Stimulated activated CD8-positive, alpha-beta memory T cell treated with anti-CD3 and anti-CD28 coated beads, Interleukin-12 subunit alpha, Interleukin-12 subunit beta, amount 100 ng/mL, for 24 hours (primary cell): ENCODE data around the gene NR3C2.

Experiments used
- DNase-seq: peaks from one replicate; pipeline ENCODE4 v3.0.0-alpha.2; 2020; ENCODE audit errors: extremely low read depth

The NR3C2 gene

GRCh38 chr4:148263802-148264201, 178.4 kb downstream of the NR3C2 start:
- no peak for DNase-seq

GRCh38 chr4:148263127-148263526, 179.1 kb downstream of the NR3C2 start:
- no peak for DNase-seq

DNA sequence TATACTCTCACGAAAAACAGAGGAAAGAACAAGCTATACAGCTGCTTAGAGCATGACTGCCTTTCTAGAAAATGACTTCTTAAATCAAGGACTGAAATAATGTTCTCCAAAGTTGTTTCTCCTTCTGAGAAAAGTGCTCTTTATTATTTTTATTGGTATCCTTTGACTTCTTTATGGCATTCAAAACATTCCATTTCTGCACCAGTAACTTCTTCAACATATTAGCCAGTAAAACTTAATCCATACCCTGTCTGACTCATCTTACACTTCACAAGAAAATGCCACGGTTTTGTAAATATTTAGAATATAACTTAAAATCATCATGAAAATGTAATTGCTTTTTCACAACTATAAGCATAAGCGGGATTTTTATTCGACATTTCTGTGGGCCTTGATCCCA, 180.4 kb downstream of the NR3C2 start:
- no peak for DNase-seq

- DNase-seq = no peak
These were observed 182.4 kb downstream of the NR3C2 start for GRCh38 chr4:148259841-148260240.

GRCh38 chr4:148258535-148258934, 183.7 kb downstream of the NR3C2 start:
- DNase-seq = no peak

GRCh38 chr4:148255344-148255720, 186.9 kb downstream of the NR3C2 start:
- DNase-seq = no peak

DNA sequence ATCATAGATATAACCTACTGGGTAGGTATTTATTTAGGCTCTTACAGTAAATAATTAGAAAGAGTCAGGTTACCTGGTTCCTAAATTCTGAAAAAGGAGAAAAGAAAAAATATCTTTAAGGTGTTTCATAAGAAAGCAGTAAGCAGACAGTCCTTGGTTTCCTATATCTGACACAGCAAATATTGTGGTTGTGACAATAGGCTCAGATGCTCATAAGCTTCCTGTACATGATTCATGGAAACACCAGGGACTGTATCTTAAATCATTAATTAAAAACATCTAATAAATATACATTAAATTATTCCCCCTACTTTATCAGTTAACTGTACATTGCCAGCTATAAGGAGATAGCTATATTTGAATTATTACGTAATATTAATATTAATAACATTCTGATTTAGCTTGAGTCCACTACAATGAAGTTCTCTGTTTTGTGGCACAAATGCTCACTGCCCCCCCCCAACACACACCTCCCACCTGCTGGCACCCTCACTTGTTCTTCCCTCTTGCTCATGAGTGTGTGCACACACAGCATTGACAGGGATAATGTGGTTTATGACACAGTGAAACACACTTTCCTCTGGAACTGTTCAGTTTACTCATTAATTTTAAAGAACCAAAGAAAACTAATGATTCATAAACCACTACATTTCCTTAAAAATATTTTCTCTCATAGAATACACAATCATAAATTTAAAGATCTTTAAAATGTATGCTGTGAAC, 187.4 kb downstream of the NR3C2 start:
- DNase-seq = no peak

- no peak for DNase-seq
These were observed 188.4 kb downstream of the NR3C2 start for GRCh38 chr4:148253768-148254167.

DNA sequence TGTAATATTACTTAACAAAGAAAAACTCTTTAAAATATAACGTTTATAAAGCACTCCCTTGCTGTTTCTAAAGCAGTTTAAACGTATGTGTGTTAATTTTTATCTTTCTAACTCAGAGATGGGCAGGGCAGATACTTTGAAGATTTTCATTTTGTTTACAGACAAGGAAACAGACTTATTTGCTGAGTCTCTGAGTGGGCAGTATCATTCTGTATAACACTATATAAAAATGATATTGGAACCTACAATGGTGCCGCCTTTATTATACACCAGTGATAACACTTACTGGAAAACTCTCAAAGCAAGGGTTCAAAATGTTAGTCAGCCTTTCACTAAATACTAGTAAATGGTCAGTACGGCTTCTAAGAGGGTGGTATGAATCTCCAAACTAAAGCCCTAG, 193.4 kb downstream of the NR3C2 start:
- DNase-seq = no peak

DNA sequence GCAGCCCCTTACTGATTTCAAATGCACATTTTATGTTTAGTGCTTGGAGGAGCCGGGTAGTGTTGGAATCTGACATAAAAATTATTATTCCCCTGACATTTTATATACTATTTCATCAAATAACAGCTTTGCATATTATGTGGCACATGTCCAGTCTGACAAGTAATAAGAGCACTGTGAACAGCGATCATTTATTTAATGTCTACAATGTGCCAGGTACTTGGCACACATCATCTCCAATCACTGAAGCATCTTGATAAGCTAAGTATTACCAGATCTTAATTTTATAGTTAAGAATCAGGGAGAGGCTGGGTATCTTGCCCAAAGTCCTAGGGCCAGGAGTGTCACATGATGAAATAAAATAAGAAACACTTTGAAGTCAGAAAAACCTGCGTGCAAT, 197.2 kb downstream of the NR3C2 start:
- DNase-seq = no peak

GRCh38 chr4:148243837-148244236, 198.4 kb downstream of the NR3C2 start:
- DNase-seq = no peak

DNA sequence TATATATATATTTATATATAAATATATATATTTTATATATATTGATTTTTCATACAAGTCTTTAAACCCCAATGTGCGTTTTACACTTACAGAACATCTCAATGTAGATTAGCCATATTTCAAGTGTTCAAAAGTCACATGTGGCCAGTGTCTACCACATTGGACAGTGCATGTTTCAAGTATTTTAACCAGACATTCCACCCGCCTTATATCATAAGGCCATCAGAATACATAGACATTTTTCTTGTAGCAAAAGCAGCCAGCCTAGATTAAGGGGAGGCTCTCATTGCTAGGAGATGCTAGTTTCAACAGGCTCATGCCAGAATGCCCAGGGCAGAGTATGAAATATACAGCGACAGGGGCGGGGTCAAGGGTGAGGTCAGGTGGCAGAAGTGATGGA, 202.0 kb downstream of the NR3C2 start:
- DNase-seq = no peak

DNA sequence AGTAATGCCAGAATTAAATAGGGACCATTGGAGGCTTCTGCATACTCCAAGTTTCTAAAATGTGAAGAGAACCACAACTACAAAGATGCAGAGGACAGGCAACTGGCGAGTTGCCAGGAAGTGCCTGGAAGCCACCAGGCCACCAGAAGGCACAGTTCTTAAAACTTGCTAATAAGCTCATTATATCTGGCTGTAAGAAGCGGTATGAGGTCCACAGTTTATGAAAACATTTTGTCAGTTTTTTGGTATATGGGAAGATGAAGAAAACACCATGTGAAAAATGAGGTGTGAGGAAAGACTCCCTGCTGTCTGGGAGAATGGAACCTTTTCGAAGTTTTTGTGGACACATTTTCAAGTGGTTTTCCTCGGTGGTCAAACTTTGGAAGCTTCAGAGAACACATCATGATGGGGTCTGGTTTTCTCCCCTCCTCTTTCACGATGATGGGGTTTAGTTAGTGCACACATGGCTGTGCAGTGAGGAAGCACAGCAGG, 202.7 kb downstream of the NR3C2 start:
- DNase-seq = no peak

GRCh38 chr4:148238811-148239493, 203.3 kb downstream of the NR3C2 start:
- DNase-seq = no peak

- no peak for DNase-seq
These were observed 204.1 kb downstream of the NR3C2 start for GRCh38 chr4:148238086-148238485.

DNA sequence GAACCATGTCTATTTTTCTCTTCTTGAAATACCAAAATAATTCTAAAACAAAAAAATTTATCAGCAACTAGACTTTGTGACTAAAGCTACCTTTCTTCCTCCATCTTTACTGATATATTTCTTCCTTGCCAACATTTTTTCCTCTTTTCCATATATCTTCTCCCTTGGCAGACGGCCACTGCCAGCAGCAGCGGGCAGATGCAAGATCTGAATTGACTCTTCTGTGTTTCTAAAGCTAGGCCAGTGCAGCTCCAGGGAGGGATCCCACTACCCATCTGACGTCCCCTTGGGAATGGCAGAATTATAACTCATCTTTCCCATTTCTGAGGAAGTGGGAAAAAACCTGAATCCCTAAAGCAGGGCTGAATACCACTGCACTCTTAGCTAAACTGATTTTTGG, 206.4 kb downstream of the NR3C2 start:
- DNase-seq = no peak

DNA sequence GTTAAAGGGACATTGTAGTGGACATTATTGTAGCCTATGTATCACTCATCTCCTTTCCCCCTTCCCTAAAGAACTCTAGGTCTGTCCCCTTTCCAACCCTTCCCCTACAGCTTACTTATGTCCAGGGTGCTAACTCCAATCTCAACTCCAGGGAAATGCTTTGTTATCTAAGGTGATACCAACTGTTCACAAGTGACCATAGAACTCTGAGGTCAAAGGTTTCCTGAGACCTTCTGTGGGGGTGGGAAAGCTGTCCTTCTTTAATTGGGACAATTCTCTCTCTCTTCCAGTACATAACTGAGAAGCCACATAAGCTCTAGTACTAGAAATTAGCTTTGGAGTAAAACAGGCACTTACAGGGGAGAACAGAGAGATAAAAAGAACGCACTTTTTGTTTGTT, 212.4 kb downstream of the NR3C2 start:
- no peak for DNase-seq

- DNase-seq = no peak
These were observed 213.2 kb downstream of the NR3C2 start for GRCh38 chr4:148229028-148229427.

DNA sequence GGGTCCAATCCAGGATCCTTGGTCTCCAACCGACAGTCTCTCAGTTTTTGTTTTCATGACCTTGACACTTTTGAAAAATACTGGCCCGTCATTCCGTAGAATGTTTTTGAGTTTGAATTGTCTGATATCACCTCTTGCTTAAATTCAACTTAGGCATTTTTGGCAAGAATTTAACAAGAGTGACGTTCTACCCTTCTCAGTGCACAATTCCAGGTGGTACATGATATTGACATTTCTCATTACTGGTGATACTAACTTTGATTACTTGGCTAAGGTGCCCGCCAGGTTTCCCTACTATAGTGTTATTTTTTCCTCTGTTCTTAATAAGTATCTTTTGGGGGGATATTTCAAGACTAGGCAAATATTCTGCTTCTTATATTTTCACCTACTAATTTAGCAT, 215.1 kb downstream of the NR3C2 start:
- no peak for DNase-seq

DNA sequence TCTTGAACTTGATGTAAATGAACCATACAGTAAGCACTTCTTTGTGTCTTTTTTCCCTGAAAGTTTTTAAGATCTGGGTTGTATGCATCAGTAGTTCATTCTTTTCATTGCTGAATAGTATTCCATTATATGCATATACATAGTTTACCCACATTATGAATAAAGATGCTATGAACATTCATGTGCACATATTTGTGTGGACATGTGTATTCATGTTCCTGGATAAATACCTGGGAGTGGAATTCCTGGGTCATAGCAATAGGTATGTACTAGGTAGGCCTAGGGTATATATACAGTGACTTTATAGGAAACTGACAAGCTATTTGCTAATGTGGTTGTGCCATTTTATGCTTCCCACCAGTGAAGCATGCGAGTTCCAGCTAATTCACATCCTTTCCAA, 215.9 kb downstream of the NR3C2 start:
- DNase-seq = no peak

- no peak for DNase-seq
These were observed 216.6 kb downstream of the NR3C2 start for GRCh38 chr4:148225639-148226038.

- no peak for DNase-seq
These were observed 217.7 kb downstream of the NR3C2 start for GRCh38 chr4:148224476-148224875.

- DNase-seq = no peak
These were observed 219.1 kb downstream of the NR3C2 start for GRCh38 chr4:148222991-148223660.
